Stimulated activated CD4-positive, alpha-beta T cell treated with anti-CD3 and anti-CD28 coated beads, Interleukin-4, amount 100 ng/mL, for 1 hour (primary cell): ENCODE data around the gene TTC7B.

Experiments
- DNase-seq: peaks from one replicate; pipeline ENCODE4 v3.0.0-alpha.2; 2020

Gene TTC7B

DNA sequence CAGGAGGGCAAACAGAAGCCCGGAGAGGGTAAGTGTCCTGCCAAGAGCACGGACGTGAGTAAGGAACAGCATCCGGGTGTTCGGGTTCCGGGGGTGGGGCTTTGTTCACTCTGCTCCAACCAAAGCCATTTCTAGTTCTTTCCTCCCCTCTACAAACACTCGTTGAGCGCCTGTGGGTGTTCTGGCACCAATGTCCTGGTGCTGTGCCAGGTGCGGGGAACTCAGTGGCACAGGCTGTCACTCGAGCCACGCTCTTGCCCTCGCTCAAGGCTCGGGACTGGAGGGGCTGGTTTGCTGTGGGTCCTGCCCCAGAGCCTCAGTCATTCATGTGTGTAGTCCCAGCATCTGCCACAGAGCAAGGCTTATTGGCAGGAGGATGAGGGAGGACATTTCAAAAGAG is 261.9 kb downstream of the TTC7B start:
- DNase-seq: no peak

GRCh38 chr14:90553921-90554336 is 262.3 kb downstream of the TTC7B start:
- DNase-seq: no peak

GRCh38 chr14:90553298-90553920 is 262.8 kb downstream of the TTC7B start:
- DNase-seq: no peak

DNA sequence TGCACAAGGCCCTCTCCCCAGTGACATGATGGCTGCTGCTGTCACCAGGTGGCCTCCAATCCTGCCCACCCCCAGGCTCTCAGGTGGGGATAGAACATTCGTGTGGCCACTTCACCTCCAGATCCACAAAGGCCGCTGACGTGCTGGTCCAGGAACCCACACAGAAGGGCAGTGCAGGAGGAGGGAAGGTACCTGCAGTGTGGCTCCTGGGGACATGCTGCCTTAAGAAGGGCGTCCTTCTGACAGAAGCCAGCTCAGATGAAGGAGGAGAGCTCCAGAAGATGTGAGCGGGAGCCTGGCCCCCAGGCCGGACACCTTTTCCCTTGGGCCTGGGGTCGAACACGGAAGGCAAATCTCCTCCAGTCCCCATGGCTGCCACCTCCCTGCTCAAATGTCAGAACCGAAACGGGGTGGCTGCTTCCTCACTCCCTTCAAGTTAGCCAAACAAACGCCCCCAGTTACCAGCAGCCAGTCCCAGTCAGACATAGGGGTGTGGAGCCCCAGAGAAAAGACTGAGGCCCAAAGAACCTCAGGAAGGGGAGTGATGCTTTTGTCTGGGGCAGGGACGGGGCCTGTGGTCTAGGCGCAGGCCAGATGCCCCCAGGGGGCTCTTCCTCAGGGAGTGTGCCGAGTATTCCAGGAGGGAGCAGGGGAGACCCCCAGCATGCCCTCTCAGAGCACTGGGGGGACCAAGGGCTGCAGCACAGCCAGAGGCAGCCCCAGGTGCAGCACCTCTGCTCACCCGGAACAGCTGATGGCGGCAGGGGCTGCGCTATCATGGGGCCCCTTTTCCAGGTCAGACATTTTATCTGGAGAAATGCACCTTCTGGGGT is 263.5 kb downstream of the TTC7B start:
- DNase-seq: no peak

- DNase-seq: no peak
Observed at GRCh38 chr14:90551733-90552464, 264.3 kb downstream of the TTC7B start.

DNA sequence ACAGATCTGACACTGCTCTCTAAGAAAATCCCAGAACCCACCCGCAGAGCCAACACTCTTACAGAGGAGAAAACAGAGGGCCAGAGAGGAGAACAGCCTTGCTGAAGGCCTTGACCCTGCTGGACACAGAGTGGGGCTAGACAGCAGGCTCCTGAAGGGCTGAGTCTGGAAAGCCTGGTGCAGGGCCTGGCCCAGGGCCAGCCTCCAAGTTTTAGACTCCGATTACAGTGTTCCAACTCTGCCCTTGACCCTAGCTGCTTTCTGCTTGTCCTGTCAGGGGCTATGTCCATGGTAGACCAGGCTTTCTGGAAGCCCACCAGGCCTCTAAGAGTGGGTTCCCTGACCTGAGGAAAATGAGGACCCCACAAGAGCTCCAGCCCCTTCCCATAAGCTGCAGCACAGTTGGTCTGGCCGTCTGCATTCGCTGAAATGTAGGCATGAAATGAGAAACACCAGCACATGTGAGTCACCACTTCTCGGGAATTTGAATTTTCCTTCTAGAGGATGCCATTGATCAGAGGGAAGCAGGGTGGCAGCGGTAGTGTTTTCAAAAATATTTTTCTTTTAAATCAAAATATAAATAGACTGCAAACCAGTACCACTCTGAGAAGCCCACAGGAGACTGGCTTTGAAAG is 265.0 kb downstream of the TTC7B start:
- no peak for DNase-seq

DNA sequence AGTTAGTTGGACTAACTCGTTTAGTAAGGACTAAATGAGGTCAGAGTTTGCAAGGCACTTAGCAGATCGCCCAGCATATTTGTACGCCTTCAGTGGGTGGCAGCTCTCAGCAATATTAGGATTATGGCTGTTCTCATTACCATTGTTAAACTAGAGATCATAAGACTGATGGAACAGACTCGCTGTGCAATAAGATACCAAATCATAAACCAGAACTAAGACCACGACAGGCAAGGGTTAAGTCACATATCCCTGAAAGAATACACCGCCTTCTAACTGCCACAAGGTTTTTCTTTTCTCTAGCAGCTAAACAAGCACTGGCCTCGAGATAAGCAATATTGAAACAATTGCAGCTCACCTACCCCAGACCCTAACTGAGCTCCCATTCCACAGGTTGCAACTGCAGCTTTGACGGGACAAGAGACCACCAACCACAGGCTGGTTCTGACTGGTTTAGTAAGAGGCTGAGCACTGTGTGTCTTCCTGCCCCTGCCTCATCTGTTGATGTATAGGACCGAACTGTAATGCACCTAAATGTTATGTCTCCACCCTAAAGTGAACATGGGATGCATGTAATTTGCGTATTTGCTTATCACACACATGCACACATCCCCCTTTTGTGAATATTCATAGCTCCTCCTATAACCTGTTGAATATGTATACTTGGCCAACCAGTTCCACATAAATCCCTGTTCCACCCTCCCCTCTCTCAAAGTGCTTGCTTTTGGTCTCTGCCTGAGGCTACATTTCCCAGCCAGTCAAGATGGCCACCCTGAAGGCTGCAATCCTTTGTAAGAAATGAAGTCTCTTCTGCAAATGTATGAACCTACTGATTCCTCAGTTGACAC is 266.2 kb downstream of the TTC7B start:
- no peak for DNase-seq

- DNase-seq: no peak
Observed at GRCh38 chr14:90548455-90548854, 267.8 kb downstream of the TTC7B start.

GRCh38 chr14:90547968-90548367 is 268.3 kb downstream of the TTC7B start:
- DNase-seq: no peak

- DNase-seq: no peak
Observed at GRCh38 chr14:90547250-90547649, 269.0 kb downstream of the TTC7B start.

GRCh38 chr14:90546767-90547166 is 269.5 kb downstream of the TTC7B start:
- no peak for DNase-seq

DNA sequence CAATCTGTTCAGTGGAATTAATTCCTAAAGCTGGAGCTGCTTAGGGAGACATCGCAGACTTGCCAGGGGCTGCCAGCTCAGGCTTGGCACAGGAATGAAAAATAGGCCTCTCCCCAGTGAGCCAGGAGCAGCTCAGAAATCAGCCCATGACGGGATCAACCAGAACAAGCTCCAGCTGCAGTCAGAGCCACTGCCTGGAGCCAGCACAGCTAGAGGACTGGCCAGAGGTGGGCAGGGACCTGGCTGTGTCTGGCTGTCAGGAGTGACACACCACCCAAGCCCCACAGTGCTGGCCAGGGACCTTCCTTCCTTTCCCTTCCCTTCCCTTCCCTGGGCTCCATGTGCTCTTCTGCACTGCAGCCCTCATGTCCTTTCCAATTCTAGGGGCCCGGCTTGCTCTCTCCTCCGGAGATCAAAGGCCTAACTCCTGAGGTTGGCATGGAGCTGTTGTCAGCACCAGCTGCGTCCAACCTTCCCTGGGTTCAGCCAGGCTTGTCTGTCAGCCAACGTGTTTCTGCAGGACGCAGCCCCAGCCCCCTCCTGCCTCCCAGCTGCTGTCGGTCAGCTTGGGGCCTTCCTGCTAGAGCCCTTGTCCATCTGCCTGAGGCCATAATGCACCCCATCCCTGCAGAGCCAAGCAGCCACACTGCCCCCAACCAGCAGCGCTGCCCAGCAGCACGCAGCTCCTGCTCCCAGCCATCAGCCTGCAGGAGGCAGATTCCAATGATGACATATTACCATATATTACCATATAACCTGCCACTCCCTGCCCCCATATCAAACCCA is 270.1 kb downstream of the TTC7B start:
- DNase-seq: no peak

- no peak for DNase-seq
Observed at GRCh38 chr14:90545382-90545781, 270.8 kb downstream of the TTC7B start.

DNA sequence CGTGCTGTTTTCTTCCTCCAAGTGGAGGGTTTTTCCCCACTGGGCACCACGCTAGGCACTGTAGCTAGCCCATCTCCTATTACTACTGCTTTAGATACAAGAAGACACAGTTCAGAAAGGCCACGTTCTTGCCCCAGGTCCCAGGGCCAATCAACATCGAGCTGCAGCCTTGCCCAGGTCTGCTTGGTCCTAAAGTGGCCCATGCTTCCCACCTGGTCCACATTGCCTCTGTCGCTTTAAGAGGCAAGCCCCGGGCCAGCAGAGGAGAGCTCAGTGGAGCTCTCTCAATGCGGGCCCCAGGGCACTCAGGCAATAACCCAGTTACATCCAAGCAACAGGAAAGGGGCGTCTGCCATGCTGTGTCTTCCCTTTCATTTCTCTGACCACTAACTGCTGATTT is 271.3 kb downstream of the TTC7B start:
- no peak for DNase-seq

- DNase-seq: no peak
Observed at GRCh38 chr14:90544566-90544965, 271.7 kb downstream of the TTC7B start.

GRCh38 chr14:90543876-90544275 is 272.4 kb downstream of the TTC7B start:
- no peak for DNase-seq

DNA sequence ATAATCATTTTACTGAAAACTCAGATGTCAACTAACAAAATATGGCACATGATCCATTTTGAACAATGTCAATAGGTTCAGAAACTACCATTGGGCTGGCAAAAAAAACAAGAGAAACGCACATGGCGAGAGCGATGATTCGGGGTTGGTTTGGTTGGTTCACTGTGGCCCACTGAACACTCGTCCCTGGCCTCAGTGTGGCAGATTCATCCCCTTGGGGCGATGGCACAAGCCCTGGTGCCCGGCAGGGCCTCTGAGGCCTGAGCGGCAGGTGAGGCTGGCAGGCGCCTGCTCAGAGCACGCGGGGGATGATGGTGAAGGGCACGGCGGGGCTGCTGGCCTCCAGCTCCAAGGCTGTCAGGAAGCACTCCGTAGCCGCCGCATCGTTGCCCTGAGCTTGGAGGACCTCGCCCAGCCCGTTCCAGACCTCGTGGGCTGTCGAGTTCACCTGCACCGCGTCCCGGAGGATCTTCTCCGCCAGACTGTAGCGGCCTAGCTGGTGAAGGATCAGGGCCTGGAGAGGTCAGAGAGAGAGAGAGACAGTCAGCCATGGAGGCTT is 275.1 kb downstream of the TTC7B start:
- DNase-seq: no peak

DNA sequence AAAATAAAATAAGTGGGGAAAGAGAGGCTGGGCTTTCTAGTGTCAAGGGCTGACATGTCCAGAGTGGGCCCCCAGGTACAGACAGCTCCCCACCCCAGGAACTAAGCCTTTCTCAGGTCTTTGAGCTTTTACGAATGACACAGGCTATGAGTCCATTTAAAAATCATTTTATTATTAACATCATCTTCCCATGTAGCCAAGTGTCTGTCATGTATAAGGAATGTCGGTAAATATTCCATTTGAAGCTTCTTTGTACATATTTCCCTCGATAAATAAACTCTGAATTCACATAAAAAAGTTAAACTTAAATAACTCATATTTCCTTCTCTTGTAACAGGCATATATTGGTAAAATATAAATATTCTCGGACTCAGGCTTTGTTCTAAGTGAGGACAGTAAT is 275.8 kb downstream of the TTC7B start:
- no peak for DNase-seq

DNA sequence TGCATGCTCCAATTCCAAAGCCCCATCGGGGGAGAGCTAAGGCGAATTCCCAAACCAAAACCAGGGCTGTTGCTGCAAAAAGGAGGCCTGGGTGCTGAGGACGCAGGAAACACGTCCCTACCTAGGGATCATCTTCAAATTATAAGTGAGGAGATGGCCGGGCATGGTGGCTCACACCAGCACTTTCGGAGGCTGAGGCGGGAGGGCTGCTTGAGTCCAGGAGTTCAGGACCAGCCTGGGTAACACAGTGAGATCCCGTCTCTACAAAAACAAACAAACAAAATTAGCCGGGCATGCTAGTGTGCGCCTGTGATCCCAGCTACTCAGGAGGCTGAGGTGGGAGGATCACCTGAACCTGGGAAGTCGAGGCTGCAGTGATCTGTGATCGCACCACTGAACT is 276.2 kb downstream of the TTC7B start:
- no peak for DNase-seq

DNA sequence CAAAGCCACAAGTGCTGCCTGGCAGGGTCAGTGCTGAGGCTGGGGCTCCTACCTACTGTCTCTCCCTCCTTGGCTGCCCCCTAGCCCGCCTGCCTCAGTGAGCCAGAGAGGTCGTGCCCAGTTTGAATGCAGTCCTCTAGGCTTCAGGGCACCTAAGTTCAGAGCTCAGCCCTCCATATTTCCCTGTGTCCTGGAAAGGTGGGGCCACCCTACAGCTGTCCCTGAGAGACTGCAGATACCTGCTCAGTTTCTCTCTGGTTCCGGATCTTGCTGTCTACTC is 276.8 kb downstream of the TTC7B start:
- no peak for DNase-seq

- DNase-seq: no peak
Observed at GRCh38 chr14:90538716-90539495, 277.3 kb downstream of the TTC7B start.
